ENCODE data around the gene SEPTIN2. TPM values are rescaled to one million over a fixed set of nuclear protein-coding genes. Genes with fewer than 3 reads are reported as not detected.
A peak's percentile ranks its signal among the peaks of the same experiment; 100 is the strongest.

SEPTIN2 gene
- total and polyA plus RNA-seq, 10 of the 15 experiments (the other 5 are each of a cell fraction or from before 2014, with no cell fraction given): 169 to 474 (median 269) TPM

DNA sequence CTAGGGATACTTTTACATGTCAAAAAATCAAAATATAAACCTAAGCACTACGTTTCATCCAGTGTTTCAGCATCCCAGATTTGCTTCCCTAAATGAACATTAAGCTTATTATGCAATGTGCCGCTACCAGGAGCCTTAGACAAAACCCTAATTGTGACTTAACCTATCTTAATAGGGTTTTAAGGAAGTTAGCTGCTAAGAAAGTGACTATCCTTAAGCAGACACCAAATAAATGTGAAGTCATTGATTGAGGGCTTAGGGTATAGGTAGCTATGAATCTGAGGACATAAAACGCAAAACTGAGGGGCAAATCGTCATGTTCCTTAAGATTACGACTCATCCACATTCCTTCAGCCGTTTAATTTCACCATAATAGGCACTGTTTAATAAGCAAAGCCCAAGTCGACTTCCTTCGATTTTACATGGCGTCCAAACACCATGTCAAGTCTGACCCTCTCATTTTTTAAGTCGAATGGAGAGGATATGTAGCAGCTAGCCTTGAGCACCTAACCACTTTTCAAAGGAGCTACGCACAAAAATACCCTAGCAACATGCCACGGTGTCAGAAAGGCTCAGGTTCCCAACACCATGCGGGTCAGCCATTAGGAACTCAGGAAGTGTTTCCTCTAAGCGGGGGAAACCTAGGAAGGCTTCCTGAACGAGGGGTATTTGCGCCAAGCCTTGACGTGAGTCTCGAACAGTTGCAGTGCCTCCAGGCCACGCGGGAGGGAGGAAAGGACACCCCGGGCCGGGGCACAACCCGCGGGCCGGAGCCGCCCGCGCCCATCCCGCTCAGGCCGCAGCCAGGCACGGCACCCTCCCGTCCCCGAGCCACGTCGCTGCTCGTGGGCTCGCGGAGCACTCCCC is 1.3 kb upstream of the SEPTIN2 start:
- SMC1A ChIA-PET (ENCODE audit: uncharacterized antibody, unreplicated experiment): interaction anchor here (0.7 to 4.3 kb wide), 18 partner anchors 8 to 222 kb away, joined by 3 to 28 read pairs (median 5); no protein-coding TSS in a partner anchor
- TF ChIP-seq RELA (IDR thresholded peaks at IDR 0.05; ENCODE audit: borderline replicate concordance, partially characterized antibody): no peak
- TF ChIP-seq YY1 (IDR thresholded peaks at IDR 0.05; ENCODE audit: low read depth, low read length): peak; percentile 53; the same call in 1 of the 2 replicates
- TF ChIP-seq JUNB (IDR thresholded peaks at IDR 0.05): no peak
- TF ChIP-seq NR2C1 (IDR thresholded peaks at IDR 0.05): no peak
- TF ChIP-seq FOS (IDR thresholded peaks at IDR 0.05; ENCODE audit: borderline replicate concordance, extremely low read depth, insufficient read length): no peak
- TF ChIP-seq, protein P1, sequence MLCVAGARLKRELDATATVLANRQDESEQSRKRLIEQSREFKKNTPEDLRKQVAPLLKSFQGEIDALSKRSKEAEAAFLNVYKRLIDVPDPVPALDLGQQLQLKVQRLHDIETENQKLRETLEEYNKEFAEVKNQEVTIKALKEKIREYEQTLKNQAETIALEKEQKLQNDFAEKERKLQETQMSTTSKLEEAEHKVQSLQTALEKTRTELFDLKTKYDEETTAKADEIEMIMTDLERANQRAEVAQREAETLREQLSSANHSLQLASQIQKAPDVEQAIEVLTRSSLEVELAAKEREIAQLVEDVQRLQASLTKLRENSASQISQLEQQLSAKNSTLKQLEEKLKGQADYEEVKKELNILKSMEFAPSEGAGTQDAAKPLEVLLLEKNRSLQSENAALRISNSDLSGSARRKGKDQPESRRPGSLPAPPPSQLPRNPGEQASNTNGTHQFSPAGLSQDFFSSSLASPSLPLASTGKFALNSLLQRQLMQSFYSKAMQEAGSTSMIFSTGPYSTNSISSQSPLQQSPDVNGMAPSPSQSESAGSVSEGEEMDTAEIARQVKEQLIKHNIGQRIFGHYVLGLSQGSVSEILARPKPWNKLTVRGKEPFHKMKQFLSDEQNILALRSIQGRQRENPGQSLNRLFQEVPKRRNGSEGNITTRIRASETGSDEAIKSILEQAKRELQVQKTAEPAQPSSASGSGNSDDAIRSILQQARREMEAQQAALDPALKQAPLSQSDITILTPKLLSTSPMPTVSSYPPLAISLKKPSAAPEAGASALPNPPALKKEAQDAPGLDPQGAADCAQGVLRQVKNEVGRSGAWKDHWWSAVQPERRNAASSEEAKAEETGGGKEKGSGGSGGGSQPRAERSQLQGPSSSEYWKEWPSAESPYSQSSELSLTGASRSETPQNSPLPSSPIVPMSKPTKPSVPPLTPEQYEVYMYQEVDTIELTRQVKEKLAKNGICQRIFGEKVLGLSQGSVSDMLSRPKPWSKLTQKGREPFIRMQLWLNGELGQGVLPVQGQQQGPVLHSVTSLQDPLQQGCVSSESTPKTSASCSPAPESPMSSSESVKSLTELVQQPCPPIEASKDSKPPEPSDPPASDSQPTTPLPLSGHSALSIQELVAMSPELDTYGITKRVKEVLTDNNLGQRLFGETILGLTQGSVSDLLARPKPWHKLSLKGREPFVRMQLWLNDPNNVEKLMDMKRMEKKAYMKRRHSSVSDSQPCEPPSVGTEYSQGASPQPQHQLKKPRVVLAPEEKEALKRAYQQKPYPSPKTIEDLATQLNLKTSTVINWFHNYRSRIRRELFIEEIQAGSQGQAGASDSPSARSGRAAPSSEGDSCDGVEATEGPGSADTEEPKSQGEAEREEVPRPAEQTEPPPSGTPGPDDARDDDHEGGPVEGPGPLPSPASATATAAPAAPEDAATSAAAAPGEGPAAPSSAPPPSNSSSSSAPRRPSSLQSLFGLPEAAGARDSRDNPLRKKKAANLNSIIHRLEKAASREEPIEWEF (IDR thresholded peaks at IDR 0.05; ENCODE audit: insufficient replicate concordance, low read depth, low read length): no peak
- TF ChIP-seq ZSCAN29 (IDR thresholded peaks at IDR 0.05): no peak
- no peak for TF ChIP-seq ZNF24 (IDR thresholded peaks at IDR 0.05)
- TF ChIP-seq, protein P2, sequence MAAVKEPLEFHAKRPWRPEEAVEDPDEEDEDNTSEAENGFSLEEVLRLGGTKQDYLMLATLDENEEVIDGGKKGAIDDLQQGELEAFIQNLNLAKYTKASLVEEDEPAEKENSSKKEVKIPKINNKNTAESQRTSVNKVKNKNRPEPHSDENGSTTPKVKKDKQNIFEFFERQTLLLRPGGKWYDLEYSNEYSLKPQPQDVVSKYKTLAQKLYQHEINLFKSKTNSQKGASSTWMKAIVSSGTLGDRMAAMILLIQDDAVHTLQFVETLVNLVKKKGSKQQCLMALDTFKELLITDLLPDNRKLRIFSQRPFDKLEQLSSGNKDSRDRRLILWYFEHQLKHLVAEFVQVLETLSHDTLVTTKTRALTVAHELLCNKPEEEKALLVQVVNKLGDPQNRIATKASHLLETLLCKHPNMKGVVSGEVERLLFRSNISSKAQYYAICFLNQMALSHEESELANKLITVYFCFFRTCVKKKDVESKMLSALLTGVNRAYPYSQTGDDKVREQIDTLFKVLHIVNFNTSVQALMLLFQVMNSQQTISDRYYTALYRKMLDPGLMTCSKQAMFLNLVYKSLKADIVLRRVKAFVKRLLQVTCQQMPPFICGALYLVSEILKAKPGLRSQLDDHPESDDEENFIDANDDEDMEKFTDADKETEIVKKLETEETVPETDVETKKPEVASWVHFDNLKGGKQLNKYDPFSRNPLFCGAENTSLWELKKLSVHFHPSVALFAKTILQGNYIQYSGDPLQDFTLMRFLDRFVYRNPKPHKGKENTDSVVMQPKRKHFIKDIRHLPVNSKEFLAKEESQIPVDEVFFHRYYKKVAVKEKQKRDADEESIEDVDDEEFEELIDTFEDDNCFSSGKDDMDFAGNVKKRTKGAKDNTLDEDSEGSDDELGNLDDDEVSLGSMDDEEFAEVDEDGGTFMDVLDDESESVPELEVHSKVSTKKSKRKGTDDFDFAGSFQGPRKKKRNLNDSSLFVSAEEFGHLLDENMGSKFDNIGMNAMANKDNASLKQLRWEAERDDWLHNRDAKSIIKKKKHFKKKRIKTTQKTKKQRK (IDR thresholded peaks at IDR 0.05; ENCODE audit: low read depth, low read length): no peak
- TF ChIP-seq PAX5 (IDR thresholded peaks at IDR 0.05; ENCODE audit: borderline replicate concordance, low read depth, low read length): no peak
- TF ChIP-seq ASH2L (IDR thresholded peaks at IDR 0.05; ENCODE audit: borderline replicate concordance, low read depth): no peak
- TF ChIP-seq MTA3 (IDR thresholded peaks at IDR 0.05; ENCODE audit: borderline replicate concordance, low read length): no peak
- TF ChIP-seq MEF2A (IDR thresholded peaks at IDR 0.05; ENCODE audit: insufficient read depth, low read depth, low read length): no peak
- TF ChIP-seq SIN3A (IDR thresholded peaks at IDR 0.05; ENCODE audit: low read depth, low read length): no peak; the same call in 1 of the 2 replicates

More for the DNA sequence above, 1.3 kb upstream of the SEPTIN2 start:
- ATAC-seq (no peak), FAIRE-seq (peak; percentile 49), DNase-seq (ENCODE audit: low read depth, low spot score) (no peak)
- in situ Hi-C loops (cut with MboI): no loop called here
- Histone ChIP-seq H3K36me3 (ENCODE audit: control insufficient read depth in 2 of 2, insufficient read depth in 2 of 2, low read length in 1 of 2) (no peaks in the 10 kb centered on the region), H3K4me2 (ENCODE audit: control insufficient read depth, insufficient read depth) (peak overlapping the region; percentile 85), H3K79me2 (ENCODE audit: control insufficient read depth, insufficient read depth, low read length) (peaks cover 94% of the 10 kb centered on the region), H2AFZ (ENCODE audit: control insufficient read depth, low read depth, low read length) (peak overlapping the region; percentile 56; the same call in 1 of the 2 replicates), H3K4me3 (peak overlapping the region; percentile 90), H3K27ac (ENCODE audit: control insufficient read depth, insufficient read depth) (peak overlapping the region; percentile 94), H3K27me3 (replicated peaks in 1 of 2; ENCODE audit: control insufficient read depth in 2 of 2, insufficient read depth in 2 of 2, low read length in 1 of 2) (no peaks in the 10 kb centered on the region), H3K9me3 (replicated peaks; ENCODE audit: control insufficient read depth, insufficient read depth, low read length) (no peaks in the 10 kb centered on the region), H3K9ac (ENCODE audit: control insufficient read depth, insufficient read depth, low read length) (peak overlapping the region; percentile 88), H4K20me1 (ENCODE audit: control insufficient read depth, insufficient read depth) (no peaks in the 10 kb centered on the region; the same call in 1 of the 2 replicates), H3K4me1 (ENCODE audit: control insufficient read depth, insufficient read depth, low read length) (peaks cover 20% of the 10 kb centered on the region)
- ChIA-PET CTCF (interaction anchor here (0.6 to 2.9 kb wide), 15 partner anchors 8 to 96 kb away, joined by 3 to 13 read pairs (median 4); no protein-coding TSS in a partner anchor), POLR2A (interaction anchor here (0.6 to 4.0 kb wide), 21 partner anchors 9 to 386 kb away, joined by 3 to 23 read pairs (median 3); partner anchors contain the start of gene DTYMK), RAD21 (ENCODE audit: unreplicated experiment) (interaction anchor here (1.0 to 2.9 kb wide), 15 partner anchors 8 to 215 kb away, joined by 3 to 11 read pairs (median 4); partner anchors contain the start of gene PASK)
- TSS peak; percentile 56 for BruUV-seq (replicated peaks)
- intact Hi-C loops (cut with micrococcal nuclease; ENCODE audit: unreplicated experiment): loop anchor here (1.0 to 5.0 kb wide), 4 partner anchors 42 to 212 kb away; partner anchors contain the start of genes FARP2 and MTERF4
- 2% methylated on average over 37 of the region's 38 CpGs for WGBS (ENCODE audit: insufficient coverage, insufficient replicate concordance, low lambda C conversion rate, missing lambda C conversion rate)

All from GM12878 (cell line).